Large intestine (tissue), 3 donors: ENCODE results near the gene CDKN1C. TPM values are rescaled to one million over a fixed set of nuclear protein-coding genes. Genes with fewer than 3 reads are reported as not detected.
A peak's percentile ranks its signal among the peaks of the same experiment; 100 is the strongest.

Experiments used
- DNase-seq, 2 donors: peaks; one replicate each; pipeline versions ENCODE4 v3.0.0 to v3.0.0-alpha.2; 2013
- H3K27ac ChIP-seq: one replicate; pipeline ENCODE4 v1.5.1; 2013; ENCODE audit warnings: low read length
- H3K27me3 ChIP-seq: 2 replicates; pipeline ENCODE4 v1.6.1; 2013; ENCODE audit warnings: low read length; ENCODE audit not compliant: control insufficient read depth, insufficient read depth
- H3K36me3 ChIP-seq: 2 replicates; pipeline ENCODE4 v1.6.1; 2013; ENCODE audit warnings: low read length; ENCODE audit not compliant: control insufficient read depth, insufficient read depth
- H3K4me1 ChIP-seq: one replicate; pipeline ENCODE4 v1.6.1; 2013; ENCODE audit warnings: low read length; ENCODE audit not compliant: control insufficient read depth, insufficient read depth
- H3K4me3 ChIP-seq: one replicate; pipeline ENCODE4 v1.5.1; 2013; ENCODE audit warnings: low read length
- H3K9me3 ChIP-seq: one replicate; pipeline ENCODE4 v1.6.1; 2013; ENCODE audit warnings: mild to moderate bottlenecking, low read depth, low read length, moderate library complexity; ENCODE audit not compliant: control insufficient read depth
- WGBS: methylation state at CpG from one replicate; pipeline ENCODE4 v1.1.5; 2013; ENCODE audit warnings: low lambda C conversion rate; ENCODE audit not compliant: insufficient coverage; 5-methylcytosine and 5-hydroxymethylcytosine counted together
- polyA plus RNA-seq: library from polyadenylated mRNA; unstranded; fragments of 120-200 nt; gene quantifications from one replicate; pipeline ENCODE4 v1.2.1, GENCODE V29; 2013

The CDKN1C gene
- polyA plus RNA-seq, 1 donor, result 197 TPM

DNA sequence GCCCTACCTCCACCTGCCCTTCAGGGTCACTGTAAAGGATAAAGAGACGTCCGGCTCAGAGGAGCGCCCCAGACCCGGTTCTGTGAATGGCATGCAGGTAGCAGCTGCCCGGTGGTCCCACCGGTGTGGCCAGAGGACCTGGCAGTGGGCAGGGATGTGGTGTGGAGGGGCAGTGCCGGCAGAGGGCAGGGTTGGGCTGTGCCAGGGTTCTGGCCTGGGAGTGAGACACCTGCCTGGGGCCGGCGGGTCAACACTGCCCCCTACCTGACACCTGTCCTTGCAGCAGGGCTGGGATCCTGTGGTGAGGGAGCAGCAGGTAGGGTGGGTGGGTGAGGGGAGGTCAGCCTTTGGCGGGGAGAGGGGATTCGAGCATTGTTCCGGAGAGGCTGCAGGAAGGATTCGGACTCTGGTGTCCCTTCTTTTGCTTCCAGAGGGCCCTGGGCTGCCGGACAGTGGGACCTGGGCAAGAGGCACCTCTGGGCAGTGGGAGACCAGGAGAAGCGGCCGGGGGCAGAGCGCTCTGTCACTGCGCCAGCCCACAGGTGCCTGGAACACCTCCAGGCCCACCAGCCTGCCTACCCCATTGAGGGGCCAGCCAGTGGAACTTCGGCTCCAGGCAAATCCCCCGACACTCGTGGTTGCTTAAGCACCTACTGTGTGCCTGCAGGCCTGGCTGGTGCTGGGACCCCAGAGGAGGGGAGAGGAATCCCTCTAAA is 45.3 kb upstream of the CDKN1C start:
- Histone ChIP-seq H3K27me3 (peaks cover 51% of the 10 kb centered on the region), H3K9me3 (peaks cover 20% of the 10 kb centered on the region), H3K27ac (peak overlapping the region; percentile 89), H3K4me1 (peaks cover 27% of the 10 kb centered on the region), H3K36me3 (no peaks in the 10 kb centered on the region), H3K4me3 (peak overlapping the region; percentile 45)
- peak; percentile 70 to 74 for DNase-seq
- no CpG with 5 or more reads among the region's 21 CpGs for WGBS

DNA sequence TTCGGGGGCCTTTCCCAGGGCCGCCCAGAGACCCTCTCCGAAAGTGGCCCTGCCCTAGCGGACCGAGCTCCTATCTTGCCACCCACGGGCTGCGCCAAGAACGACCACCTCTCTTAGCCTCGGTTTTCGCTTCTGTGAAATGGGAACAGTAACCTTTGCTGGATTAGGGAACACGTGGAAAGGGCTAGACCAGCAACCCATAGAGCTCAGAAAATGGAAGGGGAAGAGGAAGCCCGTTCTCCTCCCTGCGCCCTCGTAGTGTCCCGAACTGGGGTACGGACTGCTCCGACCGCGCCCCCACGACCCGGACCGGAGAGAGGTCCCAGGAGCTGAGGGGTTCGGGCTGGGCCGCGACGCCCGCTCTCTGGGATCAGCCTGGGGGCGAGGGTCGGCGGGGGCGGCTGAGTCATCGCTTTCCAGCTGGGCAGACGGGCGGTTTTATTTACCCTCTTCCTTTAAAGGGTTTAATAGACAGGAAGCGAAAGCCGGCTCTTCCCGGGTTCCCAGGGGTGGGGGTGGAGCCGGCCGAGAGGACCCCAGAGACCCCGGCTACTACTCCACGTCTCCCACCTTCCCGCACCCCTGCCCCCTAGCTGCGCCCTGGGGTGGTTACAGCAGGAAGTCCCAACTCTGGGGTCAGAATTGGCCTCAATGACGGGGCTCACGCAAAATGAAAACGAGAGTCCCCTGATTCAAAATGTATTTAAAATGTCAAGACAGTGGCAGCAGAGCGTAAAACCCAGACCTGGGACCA is 44.6 kb upstream of the CDKN1C start:
- peak overlapping the region; percentile 45 for H3K4me3 ChIP-seq
- no CpG with 5 or more reads among the region's 47 CpGs for WGBS
- peak overlapping the region; percentile 89 for H3K27ac ChIP-seq
- no peaks in the 10 kb centered on the region for H3K36me3 ChIP-seq
- peaks cover 29% of the 10 kb centered on the region for H3K4me1 ChIP-seq
- H3K9me3 ChIP-seq, result peaks cover 20% of the 10 kb centered on the region
- DNase-seq, result peak; percentile 57 to 87
- peaks cover 51% of the 10 kb centered on the region for H3K27me3 ChIP-seq

DNA sequence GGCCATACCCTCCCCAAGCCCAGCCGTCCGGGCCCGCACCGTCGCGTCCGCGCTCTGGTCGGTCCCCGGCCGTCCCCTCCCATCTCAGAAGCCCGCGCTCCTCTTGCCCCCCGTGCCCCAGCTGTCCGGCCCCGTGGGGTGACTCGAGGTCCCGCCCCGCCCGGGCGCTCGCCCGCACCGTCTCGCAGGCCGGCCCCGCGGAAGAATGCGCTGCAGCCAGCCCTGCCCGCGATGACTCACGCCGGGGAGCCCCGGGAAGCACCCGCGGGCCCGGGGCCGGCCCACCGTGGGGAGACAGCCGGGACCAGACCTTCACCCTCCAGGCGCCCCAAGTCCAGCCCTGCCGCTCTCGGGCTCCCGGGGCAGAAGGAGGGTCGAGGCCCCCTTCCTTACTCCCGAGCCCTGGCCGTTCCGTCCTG is 44.0 kb upstream of the CDKN1C start:
- peaks cover 51% of the 10 kb centered on the region for H3K27me3 ChIP-seq
- H3K9me3 ChIP-seq, result peaks cover 16% of the 10 kb centered on the region
- WGBS, result no CpG with 5 or more reads among the region's 48 CpGs
- peak; percentile 57 to 86 for DNase-seq
- peak overlapping the region; percentile 89 for H3K27ac ChIP-seq
- peak overlapping the region; percentile 45 for H3K4me3 ChIP-seq
- H3K4me1 ChIP-seq, result peaks cover 34% of the 10 kb centered on the region
- no peaks in the 10 kb centered on the region for H3K36me3 ChIP-seq

DNA sequence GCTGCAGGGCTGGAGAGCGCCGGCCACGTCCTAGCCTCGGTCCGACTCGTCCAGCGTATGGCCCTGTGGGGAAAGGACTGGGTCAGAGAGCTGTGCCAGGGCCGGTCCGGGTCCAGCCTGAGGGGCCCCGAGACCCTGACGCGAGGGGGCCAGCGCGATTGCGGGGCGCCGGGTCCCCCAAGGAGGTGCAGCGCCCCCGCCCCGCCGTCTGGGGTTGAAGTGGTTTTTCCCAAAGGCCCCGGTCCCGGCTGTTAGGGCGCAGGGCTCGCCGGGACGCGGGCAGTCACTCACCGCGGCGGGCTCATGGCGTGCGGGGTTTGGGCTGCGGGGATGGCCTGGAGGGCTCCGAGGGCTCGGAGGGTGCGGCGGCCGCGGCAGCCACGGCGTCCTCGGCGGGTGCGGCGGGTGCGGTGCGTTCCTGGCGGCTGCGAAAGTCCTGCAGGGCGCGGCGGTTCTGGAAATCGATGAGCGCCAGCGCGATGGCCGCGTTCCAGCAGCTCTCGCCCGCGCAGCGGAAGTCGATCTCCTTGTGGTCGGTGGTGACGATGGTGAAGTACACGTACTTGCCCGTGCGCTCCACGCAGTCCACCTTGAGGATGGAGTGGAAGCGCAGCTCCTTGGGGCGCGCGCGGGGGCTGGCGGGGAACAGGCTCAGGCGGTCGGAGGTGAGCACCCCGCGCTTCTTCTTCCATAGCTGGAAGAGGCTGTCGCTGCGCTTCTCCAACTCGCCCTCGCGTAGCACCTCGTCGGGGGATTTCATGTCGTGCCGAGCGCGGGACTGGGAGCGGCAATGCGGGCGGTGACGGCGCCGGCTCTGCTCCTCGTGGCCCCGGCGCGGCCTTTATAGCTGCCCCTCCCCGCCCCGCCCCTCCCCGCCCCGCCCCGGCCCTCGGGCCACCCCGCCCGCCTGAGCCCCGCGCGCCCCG is 43.3 kb upstream of the CDKN1C start, which contains the start of gene PHLDA2:
PHLDA2 (minus strand) TSS at position 816 of the 926 bp plus-strand sequence; CDS start at position 760, 56 bp downstream.
- WGBS, result no CpG with 5 or more reads among the region's 113 CpGs
- Histone ChIP-seq H3K27me3 (peaks cover 51% of the 10 kb centered on the region), H3K36me3 (no peaks in the 10 kb centered on the region), H3K9me3 (peaks cover 15% of the 10 kb centered on the region), H3K27ac (peak within 1 kb of the TSS; percentile 89), H3K4me1 (peaks cover 39% of the 10 kb centered on the region), H3K4me3 (peak within 1 kb of the TSS; percentile 52)
- DNase-seq, result peak in 1 of 2 donors; percentile 30

DNA sequence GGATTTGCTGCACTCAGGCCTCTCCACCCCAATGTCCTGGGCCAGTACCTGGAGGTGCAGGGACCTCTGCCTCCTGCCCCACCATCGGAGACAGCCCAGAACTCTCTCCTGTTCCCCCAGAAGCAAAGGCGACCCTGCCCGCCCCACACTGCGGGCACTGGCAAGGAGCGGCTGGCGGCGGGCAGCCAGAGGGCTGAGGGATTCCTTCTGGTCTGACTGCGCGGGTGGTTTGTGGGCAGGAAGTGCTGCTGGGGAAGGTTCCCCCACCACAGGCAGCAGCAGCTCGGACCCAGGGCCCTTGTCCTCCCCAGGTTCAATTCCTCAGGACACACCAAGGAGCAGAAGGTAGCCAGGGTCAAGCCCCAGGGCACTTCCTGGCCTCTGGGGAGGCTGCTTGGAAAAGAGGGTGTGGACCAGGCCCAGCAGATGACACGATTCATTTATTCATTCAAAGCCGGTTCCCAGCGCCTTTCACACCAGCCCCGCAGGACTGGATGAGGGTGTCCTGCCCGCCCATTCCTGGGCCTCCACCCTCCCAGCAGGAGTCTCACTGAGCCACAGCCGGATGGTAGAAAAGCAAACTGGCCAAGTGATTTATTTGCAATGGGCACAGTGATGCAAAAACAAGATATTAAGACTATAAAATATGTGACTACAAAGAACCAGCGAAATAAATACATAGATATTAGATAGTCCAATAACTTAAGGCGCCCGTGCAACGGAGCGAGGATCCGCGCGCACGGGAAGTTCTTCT is 42.5 kb upstream of the CDKN1C start:
- Histone ChIP-seq H3K36me3 (no peaks in the 10 kb centered on the region), H3K4me1 (peaks cover 40% of the 10 kb centered on the region), H3K27ac (no peak overlapping the region), H3K9me3 (peaks cover 15% of the 10 kb centered on the region), H3K4me3 (peak overlapping the region; percentile 52), H3K27me3 (peaks cover 51% of the 10 kb centered on the region)
- no CpG with 5 or more reads among the region's 25 CpGs for WGBS
- DNase-seq, result peak in 1 of 2 donors; percentile 18

DNA sequence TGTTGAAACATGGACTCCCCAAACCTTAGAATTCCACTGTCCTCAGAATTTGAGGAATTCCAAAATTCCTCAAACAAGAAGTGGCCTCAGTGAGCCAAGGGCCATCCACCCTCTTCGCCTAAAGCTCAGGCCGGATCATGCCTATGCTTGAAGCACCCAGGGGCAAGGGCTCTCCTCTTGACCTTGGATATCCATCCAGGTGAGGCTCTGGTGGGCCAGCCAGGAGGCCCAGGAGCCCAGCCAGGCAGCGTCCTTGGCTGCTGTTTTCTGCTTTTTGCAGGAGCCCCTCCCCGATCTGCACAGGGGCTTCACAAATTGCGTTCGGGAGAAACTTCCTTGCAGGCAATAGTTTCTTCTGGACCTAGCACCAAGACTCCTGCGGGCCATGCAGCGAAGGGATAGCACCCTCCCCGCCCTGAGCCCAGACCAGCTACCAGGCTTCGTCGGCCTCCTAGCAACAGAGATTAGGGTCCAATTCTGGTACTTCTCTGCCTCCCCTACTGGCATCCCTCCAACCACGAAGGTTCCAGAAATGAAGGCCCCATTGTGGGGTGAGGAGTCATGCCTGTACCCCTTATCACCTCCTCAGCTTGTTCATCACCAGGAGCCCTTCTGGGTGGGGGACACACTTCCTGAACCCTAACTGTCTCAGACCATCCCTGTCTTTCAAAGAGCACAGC is 41.7 kb upstream of the CDKN1C start:
- Histone ChIP-seq H3K9me3 (peaks cover 15% of the 10 kb centered on the region), H3K27ac (no peak overlapping the region), H3K27me3 (peaks cover 51% of the 10 kb centered on the region), H3K36me3 (no peaks in the 10 kb centered on the region), H3K4me1 (peaks cover 44% of the 10 kb centered on the region), H3K4me3 (no peak overlapping the region)
- no CpG with 5 or more reads among the region's 12 CpGs for WGBS
- DNase-seq, result no peak

DNA sequence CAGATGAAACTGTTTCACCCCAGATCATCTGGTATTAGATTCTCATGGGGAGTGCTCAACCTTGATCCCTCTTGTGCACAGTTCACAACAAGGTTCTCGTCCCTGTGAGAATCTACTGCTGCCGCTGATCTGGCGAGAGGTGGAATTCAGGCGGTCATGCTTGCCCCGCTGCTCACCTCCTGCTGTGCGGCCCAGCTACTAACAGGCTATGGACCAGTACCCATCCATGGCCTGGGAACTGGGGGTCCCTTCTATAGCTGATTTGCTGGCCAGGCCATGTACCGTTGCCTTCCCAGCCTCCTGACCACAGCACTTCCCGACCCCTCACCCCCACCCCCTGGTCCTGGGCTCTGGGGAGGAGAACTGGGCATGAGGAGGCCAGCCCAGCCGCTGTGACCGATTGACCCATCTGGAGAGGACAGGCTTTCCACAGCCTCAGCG is 41.1 kb upstream of the CDKN1C start:
- Histone ChIP-seq H3K27ac (no peak overlapping the region), H3K4me1 (peaks cover 44% of the 10 kb centered on the region), H3K4me3 (no peak overlapping the region), H3K36me3 (no peaks in the 10 kb centered on the region), H3K27me3 (peaks cover 48% of the 10 kb centered on the region), H3K9me3 (peaks cover 15% of the 10 kb centered on the region)
- no peak for DNase-seq
- WGBS, result no CpG with 5 or more reads among the region's 11 CpGs

DNA sequence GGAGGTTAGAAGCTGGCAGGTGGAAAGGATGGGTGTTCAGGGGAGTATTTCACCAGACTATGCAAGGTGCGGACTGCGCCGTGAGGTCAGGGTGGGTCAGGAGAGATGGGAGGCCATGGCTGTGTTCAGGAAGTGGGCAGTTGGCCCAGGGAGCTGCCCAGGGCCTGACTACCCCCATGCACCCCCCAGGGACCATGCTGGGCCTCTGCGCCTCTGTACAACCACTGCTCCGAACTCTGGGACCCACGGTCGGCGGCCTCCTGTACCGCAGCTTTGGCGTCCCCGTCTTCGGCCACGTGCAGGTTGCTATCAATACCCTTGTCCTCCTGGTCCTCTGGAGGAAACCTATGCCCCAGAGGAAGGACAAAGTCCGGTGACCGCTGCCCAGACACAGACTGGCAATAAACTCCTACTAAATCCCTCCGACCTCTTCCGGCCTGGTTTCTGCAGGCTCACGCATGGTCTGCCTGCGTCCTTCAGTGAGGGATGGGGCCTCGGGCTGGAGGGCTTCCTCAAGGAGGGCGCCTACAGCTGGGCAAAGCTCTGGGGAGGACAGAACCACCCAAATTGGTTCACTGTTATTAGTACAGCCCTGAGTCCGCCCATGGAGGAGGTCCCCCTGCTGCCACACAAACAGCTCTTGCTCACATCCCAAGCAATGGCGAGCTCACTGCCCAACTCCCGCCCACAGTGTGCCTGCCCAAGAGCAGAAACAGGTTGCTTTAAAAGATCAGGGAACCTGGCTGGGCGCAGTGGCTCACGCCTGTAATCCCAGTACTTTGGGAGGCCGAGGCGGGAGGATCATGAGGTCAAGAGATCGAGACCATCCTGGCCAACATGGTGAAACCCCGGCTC is 39.5 kb upstream of the CDKN1C start:
- no peak overlapping the region for H3K4me3 ChIP-seq
- no peak overlapping the region for H3K27ac ChIP-seq
- H3K36me3 ChIP-seq, result no peaks in the 10 kb centered on the region
- peak in 1 of 2 donors; percentile 66 for DNase-seq
- H3K4me1 ChIP-seq, result peaks cover 38% of the 10 kb centered on the region
- no CpG with 5 or more reads among the region's 30 CpGs for WGBS
- H3K27me3 ChIP-seq, result peaks cover 34% of the 10 kb centered on the region
- H3K9me3 ChIP-seq, result peaks cover 12% of the 10 kb centered on the region
